SK-N-SH treated with all-trans-retinoic acid at 6 μM for 48 hours (cell line): Measurements from ENCODE around the gene GLI3.

Experiments used
- ZNF8 ChIP-seq: fragments of 450-650 bp; formaldehyde crosslinking; IDR thresholded peaks from 2 replicates; pipeline ENCODE4 v1.5.0; 2020; ENCODE audit warnings: mild to moderate bottlenecking, moderate library complexity
- TF ChIP-seq, protein P1 (sequence below): fragments of 250-450 bp; sonication (Bioruptor Pico); IDR thresholded peaks from 2 replicates; pipeline ENCODE4 v1.8.0; 2021; ENCODE audit warnings: low read depth, mild to moderate bottlenecking, moderate library complexity, borderline replicate concordance

- TF ChIP-seq ZNF8 (CRISPR knock-in tag), result no peak
- TF ChIP-seq, protein P1, sequence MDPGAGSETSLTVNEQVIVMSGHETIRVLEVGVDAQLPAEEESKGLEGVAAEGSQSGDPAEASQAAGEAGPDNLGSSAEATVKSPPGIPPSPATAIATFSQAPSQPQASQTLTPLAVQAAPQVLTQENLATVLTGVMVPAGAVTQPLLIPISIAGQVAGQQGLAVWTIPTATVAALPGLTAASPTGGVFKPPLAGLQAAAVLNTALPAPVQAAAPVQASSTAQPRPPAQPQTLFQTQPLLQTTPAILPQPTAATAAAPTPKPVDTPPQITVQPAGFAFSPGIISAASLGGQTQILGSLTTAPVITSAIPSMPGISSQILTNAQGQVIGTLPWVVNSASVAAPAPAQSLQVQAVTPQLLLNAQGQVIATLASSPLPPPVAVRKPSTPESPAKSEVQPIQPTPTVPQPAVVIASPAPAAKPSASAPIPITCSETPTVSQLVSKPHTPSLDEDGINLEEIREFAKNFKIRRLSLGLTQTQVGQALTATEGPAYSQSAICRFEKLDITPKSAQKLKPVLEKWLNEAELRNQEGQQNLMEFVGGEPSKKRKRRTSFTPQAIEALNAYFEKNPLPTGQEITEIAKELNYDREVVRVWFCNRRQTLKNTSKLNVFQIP (CRISPR knock-in tag), result no peak
Measured at GRCh38 chr7:42010751-42011150, 226.3 kb downstream of the GLI3 start.
